NCI-H345 (cell line): ENCODE measurements around the gene RPS6KA5.

ENCODE experiments used
- DNase-seq: peaks from one replicate; lab custom pipeline; 2025; lab: John Stamatoyannopoulos, UW

RPS6KA5 gene

DNA sequence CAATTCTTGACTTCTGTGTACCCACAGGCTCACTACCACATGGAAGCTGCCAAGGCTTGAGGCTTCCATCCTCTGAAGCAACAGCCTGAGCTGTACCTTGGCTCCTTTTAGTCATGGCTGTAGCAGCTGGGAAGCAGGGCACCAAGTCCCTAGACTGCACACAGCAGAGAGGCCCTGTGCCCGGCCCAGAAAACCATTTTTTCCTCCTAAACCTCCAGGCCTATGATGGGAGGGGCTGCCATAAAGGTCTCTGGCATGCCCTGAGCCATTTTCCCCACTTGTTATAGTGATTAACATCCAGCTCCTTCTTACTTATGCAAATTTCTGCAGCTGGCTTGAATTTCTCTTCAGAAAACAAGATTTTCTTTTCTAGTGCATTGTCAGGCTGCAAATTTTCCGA, 121.8 kb downstream of the RPS6KA5 start:
- no peak for DNase-seq

DNA sequence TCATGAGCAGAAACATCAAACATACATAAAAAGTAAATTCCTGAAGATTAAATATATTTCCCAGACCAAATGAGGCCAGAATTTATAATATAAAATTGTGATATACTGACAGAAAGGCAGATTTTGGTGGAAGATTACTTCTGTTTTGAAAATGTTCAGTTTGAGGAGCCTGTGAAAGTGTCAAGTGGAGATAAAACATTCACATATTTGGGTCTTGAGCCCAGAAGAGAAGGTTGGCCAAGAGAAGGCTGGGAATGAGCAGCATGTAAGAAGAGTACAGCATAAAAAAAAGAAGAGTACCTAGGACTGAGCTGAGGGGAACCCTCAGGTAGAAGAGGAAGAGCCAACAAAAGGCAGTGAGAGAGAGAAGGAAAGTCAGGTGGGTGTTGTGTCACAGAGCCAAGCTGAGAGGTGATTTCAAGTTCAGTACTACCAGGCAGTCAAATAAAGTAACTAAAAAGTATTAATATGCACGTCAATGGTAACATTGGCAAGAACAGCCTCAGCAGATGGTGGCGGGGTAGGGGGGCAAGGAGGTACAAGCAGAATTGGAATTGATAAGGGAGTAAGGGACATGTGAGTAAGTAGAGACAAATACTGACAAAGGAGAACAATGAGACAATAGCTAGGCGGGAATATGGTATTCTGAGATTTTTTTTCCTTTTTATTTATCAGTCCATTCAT, 123.5 kb downstream of the RPS6KA5 start:
- no peak for DNase-seq

DNA sequence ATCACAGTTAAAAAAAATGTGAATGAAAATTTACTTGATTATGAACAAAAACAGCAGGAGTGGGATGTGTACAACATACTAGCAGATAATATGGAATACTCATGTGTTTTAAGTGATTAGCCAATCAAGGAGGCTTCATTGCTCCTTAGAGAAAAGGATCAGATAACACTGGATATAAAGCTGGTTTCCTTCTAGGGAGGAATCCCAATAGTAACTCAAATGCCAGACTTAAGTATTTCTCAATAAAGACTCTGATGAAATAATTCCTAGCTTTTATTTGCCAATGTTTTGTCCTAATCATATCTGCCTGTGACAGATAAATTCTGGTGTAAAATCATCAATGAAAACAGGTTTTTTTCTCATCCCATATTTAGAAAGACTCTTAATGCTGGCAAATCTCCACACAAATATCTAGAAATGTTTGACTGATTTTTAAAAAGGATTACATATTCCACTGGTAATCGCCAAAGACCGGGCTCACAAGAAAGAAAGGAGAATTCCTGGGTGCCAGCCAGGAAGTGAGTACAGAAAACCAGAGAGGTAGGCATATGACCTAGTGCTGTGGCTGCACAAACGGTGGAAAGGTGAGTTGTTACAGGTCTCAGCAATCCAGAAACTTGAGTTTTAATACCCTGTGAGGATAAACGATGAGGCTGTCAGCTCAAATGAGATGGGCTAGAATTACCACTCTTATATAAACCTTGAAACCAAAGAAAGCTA, 135.7 kb downstream of the RPS6KA5 start:
- no peak for DNase-seq

DNA sequence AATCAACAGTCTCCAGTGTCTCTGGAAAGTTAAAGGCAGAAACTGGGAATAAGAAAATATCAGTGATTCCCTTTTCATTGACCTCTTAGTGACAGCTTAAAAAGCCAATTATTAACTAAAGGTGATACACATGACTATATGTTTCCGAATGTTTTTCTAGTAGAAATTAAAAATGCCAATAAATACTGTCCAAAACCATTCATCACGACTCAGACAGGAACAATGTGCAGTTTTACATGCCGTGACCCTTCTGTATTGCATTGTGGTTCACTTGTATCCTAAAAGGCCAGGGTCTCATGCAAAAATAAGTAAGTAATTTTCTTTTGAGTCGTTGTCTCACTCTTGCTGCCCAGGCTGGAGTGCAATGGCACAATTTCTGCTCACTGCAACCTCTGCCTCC, 138.3 kb downstream of the RPS6KA5 start:
- DNase-seq, result no peak

DNA sequence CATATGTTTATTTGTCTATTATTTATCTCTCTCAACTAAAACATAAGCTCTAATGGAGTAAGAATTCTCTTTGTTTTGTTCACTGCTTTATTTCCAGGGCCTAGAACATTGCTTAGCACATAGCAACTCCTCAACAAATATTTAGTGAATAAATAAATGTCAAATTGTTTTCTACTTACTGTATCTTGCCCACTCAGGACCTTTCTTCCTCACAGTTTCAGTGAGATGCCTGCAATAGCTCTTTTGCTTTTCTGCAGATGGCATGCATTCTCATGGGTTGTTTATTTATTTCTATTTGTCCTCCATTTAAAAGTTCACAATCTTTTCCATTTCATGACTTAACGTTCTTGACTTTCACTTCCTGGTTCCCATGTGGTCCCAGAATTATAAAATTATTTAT, 149.3 kb downstream of the RPS6KA5 start:
- no peak for DNase-seq

DNA sequence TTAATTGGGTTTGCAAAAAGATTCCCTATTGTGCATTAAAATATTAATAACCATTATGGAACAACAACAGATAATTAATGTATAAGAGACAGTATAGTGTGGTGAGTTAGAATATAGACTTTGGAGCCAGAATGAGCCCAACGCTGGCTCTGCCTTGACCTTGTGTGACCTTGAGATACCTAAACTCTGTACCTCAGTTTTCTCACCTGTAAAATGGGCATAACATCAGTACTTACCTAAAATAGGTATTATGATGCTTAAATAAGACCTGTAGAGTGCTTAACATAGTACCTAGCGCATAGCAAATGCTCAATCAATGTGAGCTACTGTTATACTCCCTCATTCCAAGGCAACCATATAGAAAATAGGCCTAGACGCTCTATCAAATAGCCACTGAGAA, 153.3 kb downstream of the RPS6KA5 start:
- no peak for DNase-seq

DNA sequence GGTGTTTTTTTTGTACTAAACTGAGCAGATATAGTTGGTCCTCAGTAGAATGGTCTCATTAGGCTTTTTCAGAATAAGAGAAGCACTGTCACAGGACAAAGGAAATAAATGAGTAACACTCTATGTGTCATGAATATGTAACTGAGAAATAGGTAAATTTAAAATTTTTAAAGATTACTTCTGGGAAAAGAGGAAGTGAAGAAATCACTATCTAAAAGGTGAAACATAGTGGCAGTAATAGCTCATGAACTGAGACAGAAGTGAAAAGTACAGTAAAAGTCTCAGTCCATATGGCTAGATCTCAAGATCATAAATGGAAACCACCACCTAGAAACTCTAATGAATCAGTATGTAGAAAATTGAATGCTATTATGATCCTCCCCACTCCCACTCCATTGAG, 154.9 kb downstream of the RPS6KA5 start:
- no peak for DNase-seq

DNA sequence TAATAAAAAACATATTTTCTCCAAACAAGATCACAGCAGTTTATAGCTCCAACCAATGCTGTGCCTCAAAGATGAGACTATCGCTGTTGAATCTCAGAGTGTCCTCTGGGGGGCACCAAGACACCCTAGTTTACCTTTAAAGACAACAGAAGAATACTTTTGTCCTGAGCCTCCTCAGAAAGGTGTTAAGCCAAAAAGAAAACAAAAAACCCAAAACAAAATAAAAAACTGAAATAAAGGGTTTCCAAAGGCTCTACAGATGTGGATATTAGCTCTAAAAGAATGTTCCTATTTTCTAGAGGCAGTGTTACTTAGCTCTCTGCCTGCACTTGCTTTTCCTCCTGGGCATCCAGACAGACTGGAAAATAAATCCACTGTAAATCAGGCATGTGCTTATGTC, 157.3 kb downstream of the RPS6KA5 start:
- DNase-seq, result peak; percentile 53

DNA sequence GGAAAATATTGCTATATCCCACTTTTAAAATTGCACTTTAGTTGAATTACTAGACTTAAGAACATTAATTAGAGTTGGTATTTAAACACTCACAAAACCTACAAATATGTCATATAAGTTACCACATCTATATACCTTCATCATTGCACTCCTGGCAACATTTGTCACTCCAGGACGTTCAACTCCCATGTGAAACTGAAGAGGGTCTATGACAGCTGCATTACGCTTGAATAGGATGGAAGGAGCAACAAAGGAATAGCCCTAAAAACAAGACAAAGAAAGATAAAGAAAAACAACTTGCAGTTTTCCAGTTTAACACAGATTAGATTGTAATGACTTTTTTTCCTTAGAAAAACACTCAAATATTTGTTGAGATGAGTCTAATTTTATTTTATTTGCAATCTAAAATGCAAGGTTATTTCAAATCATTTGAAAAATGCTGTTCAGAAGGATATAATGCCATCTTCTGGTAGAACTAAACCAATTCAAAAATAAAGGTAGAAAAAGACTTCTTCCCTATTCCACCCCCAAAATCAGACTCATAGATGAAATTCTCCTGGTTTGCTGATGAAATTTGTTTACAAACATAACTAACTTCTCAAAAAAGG, 159.9 kb downstream of the RPS6KA5 start:
- no peak for DNase-seq

DNA sequence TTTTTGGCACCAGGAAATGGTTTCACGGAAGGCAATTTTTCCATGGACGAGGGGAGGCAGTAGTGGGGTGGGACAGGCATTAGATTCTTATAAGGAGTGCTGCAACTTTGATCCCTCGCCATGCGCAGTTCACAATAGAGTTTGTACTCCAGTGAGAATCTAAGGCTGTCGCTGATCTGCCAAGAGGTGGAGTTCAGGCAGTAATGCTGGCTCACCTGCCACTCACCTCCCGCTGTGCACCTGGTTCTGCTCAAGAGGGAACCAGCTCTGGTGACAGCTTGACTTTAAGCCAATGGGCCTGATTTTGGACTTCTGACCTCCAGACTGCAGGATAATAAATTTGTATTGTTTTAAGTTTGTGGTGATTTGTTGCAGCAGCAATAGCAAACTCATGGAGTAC, 163.4 kb downstream of the RPS6KA5 start:
- no peak for DNase-seq

DNA sequence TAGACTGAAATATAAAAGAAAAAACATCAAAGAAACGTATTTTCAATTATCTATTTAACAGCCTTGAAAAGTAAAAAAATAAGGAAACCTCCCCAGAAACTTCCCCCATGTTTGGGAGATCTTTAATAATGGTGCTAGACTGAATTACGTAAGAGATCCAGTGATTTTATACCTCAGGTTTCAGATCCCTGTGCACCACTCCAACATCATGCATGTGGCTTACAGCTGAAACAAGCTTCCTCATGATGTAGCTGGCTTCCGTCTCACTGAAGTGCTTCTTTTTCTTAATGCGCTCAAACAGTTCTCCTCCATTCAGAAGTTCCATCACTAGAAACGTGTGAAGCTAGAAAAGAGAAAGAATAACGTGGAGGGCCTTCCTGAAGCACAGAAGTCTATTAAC, 166.2 kb downstream of the RPS6KA5 start:
- no peak for DNase-seq

DNA sequence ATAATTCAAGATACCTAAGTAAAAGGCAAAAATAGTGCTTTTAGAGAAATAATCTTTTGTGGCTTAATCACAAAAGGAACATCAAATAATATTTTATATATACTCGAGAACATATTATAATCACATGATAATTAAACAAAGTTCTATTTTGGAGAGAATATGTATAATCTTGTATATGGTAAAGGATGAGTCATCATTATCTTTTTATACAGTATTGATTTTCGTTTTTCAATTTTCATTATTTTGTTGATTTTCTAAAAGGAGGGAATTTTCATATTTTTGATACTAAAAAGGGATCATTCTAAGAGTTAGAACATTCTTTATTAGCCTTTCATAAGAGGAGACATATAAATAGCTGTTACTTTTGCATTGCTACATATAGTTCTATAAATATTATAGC, 166.9 kb downstream of the RPS6KA5 start:
- DNase-seq, result no peak

DNA sequence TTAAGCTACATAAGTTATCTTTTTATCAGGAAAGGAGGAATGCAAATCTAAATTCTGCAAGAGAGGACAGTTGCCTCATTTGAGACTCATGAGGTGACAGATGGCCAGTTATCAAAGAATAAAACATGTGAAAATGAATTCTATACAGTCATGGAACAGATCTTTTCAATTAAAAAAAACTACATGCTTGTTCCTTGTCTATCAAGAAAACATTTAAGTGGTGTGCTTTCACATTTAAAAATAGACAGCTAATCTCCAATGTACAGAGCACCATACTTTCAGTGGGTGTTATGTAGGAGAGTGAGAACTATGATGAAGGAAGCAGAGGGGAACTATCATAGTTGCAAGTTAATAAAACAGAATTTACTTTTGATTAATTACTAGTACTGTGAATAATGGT, 167.5 kb downstream of the RPS6KA5 start:
- no peak for DNase-seq

DNA sequence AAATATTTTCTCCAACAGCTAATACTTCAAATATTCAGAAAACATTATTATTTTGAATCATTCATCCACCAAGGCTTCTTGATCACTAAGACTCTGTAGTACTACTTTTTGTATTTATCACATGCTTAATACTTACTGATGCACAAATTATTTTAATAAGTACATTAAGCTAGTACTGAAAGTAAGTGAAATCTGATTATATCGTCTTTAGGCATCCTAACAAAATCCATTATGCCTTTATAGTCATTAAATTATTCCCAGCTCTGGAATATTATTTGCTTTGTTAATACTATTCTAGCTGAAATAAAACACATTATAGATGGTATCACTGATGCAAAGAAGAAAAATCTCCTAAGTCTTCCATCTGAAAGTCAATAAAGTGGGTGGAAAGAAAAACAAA, 169.1 kb downstream of the RPS6KA5 start:
- no peak for DNase-seq

DNA sequence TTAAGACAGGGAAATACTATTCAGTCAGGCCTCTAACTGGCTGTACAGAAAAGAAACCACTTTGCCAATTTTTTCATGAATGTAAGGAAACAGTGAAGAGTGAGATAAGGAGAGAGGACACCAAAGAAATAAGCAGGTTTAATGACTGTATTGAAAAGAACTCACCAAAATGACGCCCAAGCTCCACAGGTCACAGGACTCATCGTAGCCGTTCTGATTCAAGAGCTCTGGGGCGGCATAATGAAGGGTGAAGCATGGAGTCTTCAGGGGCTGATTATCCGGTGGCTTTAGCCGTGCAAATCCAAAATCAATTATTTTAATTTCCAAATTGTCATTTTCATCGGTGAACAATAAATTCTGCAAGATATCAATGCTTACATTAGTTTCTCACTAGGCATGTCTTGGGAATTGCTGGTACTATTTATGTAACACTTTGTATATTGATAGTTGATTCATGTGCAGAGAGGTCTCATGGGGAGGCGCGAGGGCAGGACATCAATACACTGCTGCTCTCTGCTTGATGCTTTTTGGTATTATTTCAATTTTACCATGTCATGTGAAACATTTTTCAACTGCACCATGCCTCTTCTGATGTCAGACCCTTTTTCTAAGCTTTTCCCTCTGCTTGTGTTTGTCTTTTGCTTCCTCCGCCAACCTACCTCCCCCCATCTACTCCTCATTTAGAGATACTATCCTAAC, 170.0 kb downstream of the RPS6KA5 start:
- DNase-seq, result no peak

DNA sequence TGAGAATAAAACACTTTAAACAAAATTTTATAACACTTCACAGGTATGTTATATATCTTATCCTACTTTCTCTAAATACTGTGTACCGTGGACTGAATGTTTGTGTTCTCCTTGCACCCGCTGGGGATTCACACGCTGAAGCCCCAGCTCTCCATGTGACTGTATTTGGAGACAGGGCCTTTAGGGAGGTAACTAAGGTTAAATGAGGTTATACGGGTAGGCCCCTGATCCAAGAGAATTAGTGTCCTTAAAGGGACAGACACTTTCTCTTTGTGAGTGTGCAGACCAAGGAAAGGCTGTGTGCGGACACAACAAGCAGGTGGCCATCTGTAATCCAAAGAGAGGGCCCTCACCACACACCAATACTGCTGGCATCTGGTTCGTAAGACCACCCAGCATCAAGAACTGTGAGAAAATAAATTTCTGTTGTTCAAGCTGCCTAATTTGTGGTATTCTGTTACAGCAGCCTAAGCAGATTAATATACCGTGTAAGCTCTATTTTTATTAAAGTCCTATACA, 174.1 kb downstream of the RPS6KA5 start:
- no peak for DNase-seq

DNA sequence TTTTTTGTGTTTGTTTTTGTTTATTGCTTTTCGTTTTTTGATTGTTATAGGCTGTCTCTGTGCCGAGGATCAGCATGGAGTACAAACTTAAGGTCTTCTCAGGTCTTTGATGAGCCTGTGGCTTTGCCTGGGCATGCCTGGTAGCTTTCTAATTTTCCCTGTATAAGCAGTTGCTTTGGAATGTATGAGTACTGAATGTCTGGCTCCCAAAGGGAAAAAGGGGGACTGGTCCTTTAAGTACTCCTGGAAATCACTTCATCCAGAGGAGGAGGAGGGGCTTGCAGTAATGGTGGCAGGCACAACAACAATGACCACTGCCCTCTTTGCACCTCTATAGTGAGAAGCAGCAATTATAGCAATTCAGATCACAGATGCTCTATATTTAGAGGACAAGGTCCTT, 176.7 kb downstream of the RPS6KA5 start:
- DNase-seq, result no peak

DNA sequence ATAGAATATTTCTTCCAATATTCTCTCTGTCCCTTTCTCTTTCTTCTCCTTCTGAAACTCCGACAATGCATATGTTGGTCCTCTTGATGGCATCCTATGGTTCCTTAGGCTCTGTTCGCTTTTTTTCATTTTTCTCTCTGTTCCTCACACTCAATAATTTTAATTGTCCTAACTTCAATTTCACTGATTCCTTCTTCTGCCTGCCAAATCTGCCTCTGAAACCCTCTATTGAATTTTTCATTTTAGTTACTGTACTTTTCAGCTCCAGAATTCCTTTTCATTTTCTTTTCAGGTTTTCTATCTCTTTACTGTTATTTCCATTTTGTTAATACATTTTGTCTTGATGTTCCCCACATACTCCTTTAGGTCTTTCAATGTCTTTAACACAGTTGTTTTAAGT, 177.2 kb downstream of the RPS6KA5 start:
- DNase-seq, result no peak

DNA sequence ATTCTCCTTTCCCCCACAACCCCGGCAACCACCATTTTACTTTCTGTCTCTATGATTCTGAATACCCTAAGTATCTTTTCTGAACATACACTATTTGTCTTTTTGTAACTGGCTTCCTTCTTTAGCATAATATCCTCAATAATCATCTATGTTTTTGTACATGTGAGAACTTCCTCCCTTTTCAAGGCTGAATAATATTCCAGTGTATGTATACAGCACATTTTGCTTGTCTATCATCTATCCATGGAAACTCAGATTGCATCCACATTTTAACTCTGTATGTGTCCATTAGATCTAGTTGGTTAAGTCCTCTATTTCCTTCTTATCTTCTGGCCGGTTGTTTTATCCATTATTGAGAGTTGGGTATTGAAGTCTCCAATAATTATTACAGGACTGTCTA, 180.2 kb downstream of the RPS6KA5 start:
- DNase-seq, result no peak

DNA sequence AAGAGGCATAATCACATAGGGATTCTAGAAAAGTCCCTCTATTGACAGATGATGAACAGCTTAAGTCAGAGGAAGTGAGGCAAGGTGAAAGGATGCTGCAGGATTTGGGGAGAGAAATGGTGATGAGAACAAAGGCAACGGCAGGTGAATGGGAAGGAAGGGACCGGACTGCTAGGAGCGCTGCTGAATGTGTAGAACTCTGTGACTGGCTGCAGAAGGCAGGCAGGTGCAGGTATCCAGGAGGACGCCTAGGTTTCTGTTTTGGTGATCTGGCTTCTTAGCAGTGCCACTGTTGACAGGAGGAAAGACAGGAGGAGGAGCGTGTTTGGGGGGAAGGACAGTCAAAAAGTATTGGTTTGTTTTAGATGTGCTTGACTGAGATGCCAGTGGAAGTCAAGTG, 185.8 kb downstream of the RPS6KA5 start:
- no peak for DNase-seq

DNA sequence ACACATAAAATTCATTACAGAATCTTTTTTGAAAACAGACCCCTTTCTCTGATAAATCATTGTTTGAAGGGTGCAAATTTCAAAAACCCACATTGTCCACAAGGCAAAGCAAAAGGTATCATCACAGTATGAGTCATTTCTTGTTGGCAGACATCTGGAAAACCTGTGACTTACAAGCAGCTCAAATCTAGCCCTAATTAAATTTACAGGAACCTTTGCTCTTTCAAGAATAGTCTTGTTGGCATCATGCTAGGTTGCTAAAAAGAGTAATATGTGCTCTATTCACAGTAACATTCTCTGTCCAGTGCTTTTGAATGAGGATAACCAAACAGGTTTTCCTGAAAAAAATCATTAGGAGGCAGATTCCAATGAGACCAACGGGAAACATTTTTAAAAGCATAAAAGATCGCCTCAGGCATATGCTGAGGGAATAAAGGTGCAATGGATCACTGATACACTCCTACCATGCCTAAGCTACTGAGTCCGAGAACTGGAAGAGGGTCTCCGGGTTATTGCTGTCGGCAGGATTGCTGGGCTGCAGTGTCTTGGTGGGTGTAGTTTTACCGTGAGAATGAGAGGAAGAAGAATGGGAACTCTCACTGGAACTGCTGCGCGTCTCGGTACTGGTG, 188.7 kb downstream of the RPS6KA5 start:
- no peak for DNase-seq

DNA sequence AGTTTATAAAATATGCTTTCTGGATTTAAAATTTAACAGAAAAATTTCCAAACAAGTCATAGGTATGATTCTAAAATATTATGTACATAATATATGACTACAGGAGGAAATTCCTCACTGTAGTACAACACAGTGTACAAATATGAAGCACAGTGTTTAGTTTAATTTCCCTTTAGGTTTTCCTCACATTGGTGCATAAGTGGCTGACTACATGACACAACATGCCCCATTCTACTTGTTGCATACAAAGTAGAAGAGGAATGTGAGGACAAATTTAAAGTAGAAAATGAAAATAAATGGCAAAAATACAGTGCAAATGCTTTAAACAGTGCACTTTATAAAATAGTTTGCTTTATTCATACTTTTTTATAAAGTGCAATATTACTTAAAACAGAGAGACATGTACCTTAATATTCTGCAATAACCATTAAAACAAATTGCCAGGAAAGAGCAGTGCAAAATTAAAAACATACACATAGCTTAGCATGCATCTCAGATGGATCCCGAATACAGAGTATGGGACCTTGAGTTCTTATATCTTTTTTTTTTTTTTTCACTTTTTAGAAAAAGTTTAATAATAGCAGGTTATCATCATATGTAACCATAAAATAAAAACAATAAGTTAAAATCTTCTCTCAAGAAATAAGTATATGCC, 189.4 kb downstream of the RPS6KA5 start:
- DNase-seq, result no peak
